ENCODE data around the gene CIPC.

Gene CIPC

DNA sequence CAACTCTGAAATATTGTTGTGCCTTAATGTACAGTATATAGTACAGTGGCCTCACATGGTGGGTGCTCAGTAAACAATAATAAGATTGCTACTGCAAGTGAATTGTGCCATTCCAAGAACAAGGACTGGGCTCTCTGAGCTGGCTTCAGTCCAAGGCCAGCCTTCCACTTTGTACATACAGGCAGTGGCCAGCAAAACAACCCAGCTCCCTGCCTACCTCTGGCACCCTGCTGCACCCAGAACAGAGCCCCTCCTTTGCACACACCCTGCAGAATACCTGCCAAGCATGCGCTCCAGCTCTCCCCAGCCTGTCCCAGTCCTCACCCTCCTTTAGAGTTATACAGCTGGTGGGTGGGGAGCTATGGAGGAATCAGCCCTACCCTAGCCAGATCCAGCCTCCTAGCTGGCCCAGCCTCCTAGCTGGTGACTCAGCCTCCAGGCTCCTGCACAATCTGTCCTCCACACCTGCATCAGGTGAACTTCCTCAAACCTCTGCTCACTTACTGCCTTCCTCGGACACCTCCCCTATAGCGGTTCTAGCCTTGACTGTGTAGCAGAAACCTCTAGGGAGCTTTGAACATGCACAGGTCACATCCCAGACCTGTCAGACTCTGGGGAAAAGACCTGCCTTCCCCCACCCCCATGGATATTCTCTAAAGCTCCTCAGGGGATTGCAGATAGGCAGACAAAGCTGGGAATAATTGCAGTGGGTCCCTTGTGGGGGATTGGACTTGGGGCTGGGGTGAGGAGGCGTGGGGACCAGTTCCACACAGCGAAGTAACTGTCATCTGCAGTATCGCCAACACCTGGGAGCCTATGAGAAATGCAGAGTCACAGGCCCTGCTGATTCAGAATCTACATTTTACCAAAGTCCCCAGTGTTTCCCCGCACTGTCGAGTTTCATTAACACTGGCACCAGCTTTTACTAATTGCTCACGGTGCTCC lies 25.6 kb downstream of the CIPC start:
- no peak overlapping the region for H3K23ac ChIP-seq (ENCODE audit: low read length)
- H2BK120ac ChIP-seq (ENCODE audit: low read depth, low read length) = no peak overlapping the region
- no peak overlapping the region for H2BK15ac ChIP-seq (replicated peaks; ENCODE audit: low read depth)
- peak overlapping the region; percentile 97 for H3K56ac ChIP-seq (ENCODE audit: low read length)
- H4K8ac ChIP-seq (ENCODE audit: low read depth, low read length) = no peak overlapping the region
- H3K4me1 ChIP-seq (ENCODE audit: control insufficient read depth, low read depth, low read length) = peaks cover 5% of the 10 kb centered on the region
- DNase-seq = peak; percentile 64
- H3K27me3 ChIP-seq (ENCODE audit: insufficient read depth, low read length, poor library complexity) = no peaks in the 10 kb centered on the region
- no peak overlapping the region for H3K4ac ChIP-seq (ENCODE audit: low read depth, low read length)
- H3K27ac ChIP-seq (ENCODE audit: low read depth, low read length) = no peak overlapping the region
- H4K5ac ChIP-seq (ENCODE audit: low read length) = no peak overlapping the region
- H3K36me3 ChIP-seq (ENCODE audit: control insufficient read depth, insufficient read depth, low read length) = no peaks in the 10 kb centered on the region
- no peak overlapping the region for H3K4me2 ChIP-seq (ENCODE audit: low read length)
- H3K79me1 ChIP-seq (ENCODE audit: low read length) = no peaks in the 10 kb centered on the region
- H3K18ac ChIP-seq (ENCODE audit: low read length) = no peak overlapping the region
- no CpG with 5 or more reads among the region's 9 CpGs for WGBS (ENCODE audit: extremely low coverage, insufficient coverage, low lambda C conversion rate)
- H3K79me2 ChIP-seq (ENCODE audit: control insufficient read depth, insufficient read depth, low read length) = no peaks in the 10 kb centered on the region
- H2BK5ac ChIP-seq (ENCODE audit: low read length) = no peak overlapping the region
- H2AK5ac ChIP-seq (ENCODE audit: low read length) = no peak overlapping the region
- H3K4me3 ChIP-seq (ENCODE audit: low read length) = no peak overlapping the region
- no peak overlapping the region for H3K9ac ChIP-seq (ENCODE audit: low read length)

DNA sequence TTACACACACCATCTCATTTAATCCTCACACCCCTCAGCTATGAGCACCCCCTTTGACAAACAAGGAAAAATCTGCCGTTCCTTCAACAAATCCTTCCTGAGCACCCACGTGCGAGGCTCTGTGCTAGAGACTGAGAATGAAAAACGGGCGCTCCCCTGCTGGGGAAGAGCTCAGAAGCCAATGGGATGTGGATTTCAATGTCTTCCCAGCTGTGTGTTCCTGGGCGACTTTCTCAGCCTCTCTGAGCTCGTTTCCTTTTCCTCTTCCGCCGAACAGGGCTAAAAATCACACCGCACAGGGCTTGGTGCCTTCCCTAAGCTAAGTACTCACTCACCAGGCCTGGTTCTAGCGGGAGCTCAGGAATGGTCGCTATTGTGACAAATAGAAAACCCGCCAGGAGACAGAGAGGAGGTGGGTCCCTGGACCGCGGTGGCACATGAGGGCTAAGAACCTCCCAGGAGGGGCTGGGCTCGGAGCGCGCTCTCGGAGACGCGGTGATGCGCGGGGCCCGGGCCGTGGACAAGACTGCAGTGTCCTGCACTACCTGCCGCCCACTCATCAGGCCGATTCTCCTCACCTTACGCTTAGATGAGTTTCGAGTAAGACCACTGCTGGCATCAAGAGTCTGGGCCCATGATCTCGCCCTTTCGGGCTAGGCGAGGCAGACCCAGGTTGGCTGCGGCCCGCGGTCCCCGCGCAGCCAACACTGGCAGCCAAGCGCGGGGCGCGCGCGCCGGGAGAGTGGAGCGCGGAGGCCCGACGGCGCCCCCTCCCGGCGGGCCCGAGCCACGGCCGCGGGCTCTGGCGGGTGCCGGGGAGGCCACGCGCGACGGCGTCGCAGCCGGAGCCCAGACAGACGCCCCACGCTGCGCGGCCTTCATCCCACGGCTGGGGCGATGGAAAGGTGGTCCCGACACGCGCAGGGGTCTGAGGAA lies 26.6 kb downstream of the CIPC start:
- Histone ChIP-seq H3K23ac (ENCODE audit: low read length) (no peak overlapping the region), H3K4me3 (ENCODE audit: low read length) (peak overlapping the region; percentile 48), H3K4ac (ENCODE audit: low read depth, low read length) (no peak overlapping the region), H4K5ac (ENCODE audit: low read length) (no peak overlapping the region), H4K8ac (ENCODE audit: low read depth, low read length) (no peak overlapping the region), H3K27ac (ENCODE audit: low read depth, low read length) (no peak overlapping the region), H2BK120ac (ENCODE audit: low read depth, low read length) (no peak overlapping the region), H3K27me3 (ENCODE audit: insufficient read depth, low read length, poor library complexity) (no peaks in the 10 kb centered on the region), H3K18ac (ENCODE audit: low read length) (no peak overlapping the region), H3K4me1 (ENCODE audit: control insufficient read depth, low read depth, low read length) (peaks cover 5% of the 10 kb centered on the region), H3K79me1 (ENCODE audit: low read length) (no peaks in the 10 kb centered on the region), H3K36me3 (ENCODE audit: control insufficient read depth, insufficient read depth, low read length) (no peaks in the 10 kb centered on the region), H3K9ac (ENCODE audit: low read length) (peak overlapping the region; percentile 76), H2BK5ac (ENCODE audit: low read length) (no peak overlapping the region), H3K4me2 (ENCODE audit: low read length) (peak overlapping the region; percentile 89), H2BK15ac (replicated peaks; ENCODE audit: low read depth) (no peak overlapping the region), H3K79me2 (ENCODE audit: control insufficient read depth, insufficient read depth, low read length) (no peaks in the 10 kb centered on the region), H2AK5ac (ENCODE audit: low read length) (no peak overlapping the region), H3K56ac (ENCODE audit: low read length) (peak overlapping the region; percentile 97)
- WGBS (ENCODE audit: extremely low coverage, insufficient coverage, low lambda C conversion rate) = no CpG with 5 or more reads among the region's 73 CpGs
- peak; percentile 71 for DNase-seq

DNA sequence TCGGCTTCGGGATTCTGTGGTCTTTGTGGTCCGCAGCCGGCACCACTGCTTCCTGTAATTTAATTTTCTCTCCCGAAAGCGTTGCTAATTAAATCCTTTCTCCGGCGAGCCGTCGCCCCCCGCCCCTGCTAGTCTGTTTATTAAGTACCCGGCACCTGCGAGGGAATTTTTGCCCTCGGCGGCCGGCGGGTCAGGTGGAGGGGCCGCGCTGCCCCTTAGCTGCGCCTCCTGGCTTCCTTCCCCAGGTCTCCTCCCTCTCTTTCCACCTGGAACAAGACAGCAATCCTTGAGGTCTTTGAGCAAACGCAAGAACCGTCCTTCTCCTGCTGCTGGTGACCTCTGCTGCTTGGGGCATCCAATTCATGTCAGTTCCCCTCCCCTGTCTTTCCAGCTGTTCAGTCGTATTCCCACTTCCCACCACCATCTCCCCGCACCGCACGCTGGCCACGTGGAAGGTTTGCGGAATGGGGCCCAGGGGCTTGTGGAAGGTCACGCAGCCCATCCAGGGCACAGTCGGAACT lies 27.3 kb downstream of the CIPC start:
- Histone ChIP-seq H4K5ac (ENCODE audit: low read length) (no peak overlapping the region), H3K4ac (ENCODE audit: low read depth, low read length) (no peak overlapping the region), H3K4me1 (ENCODE audit: control insufficient read depth, low read depth, low read length) (peaks cover 5% of the 10 kb centered on the region), H2AK5ac (ENCODE audit: low read length) (no peak overlapping the region), H3K27me3 (ENCODE audit: insufficient read depth, low read length, poor library complexity) (no peaks in the 10 kb centered on the region), H3K36me3 (ENCODE audit: control insufficient read depth, insufficient read depth, low read length) (no peaks in the 10 kb centered on the region), H3K9ac (ENCODE audit: low read length) (peak overlapping the region; percentile 58), H3K79me1 (ENCODE audit: low read length) (no peaks in the 10 kb centered on the region), H2BK5ac (ENCODE audit: low read length) (no peak overlapping the region), H2BK15ac (replicated peaks; ENCODE audit: low read depth) (no peak overlapping the region), H3K27ac (ENCODE audit: low read depth, low read length) (no peak overlapping the region), H3K56ac (ENCODE audit: low read length) (peak overlapping the region; percentile 80), H3K18ac (ENCODE audit: low read length) (no peak overlapping the region), H3K79me2 (ENCODE audit: control insufficient read depth, insufficient read depth, low read length) (no peaks in the 10 kb centered on the region), H3K23ac (ENCODE audit: low read length) (no peak overlapping the region), H3K4me3 (ENCODE audit: low read length) (peak overlapping the region; percentile 31), H2BK120ac (ENCODE audit: low read depth, low read length) (no peak overlapping the region), H3K4me2 (ENCODE audit: low read length) (peak overlapping the region; percentile 89), H4K8ac (ENCODE audit: low read depth, low read length) (no peak overlapping the region)
- WGBS (ENCODE audit: extremely low coverage, insufficient coverage, low lambda C conversion rate) = no CpG with 5 or more reads among the region's 30 CpGs
- DNase-seq = peak; percentile 57

DNA sequence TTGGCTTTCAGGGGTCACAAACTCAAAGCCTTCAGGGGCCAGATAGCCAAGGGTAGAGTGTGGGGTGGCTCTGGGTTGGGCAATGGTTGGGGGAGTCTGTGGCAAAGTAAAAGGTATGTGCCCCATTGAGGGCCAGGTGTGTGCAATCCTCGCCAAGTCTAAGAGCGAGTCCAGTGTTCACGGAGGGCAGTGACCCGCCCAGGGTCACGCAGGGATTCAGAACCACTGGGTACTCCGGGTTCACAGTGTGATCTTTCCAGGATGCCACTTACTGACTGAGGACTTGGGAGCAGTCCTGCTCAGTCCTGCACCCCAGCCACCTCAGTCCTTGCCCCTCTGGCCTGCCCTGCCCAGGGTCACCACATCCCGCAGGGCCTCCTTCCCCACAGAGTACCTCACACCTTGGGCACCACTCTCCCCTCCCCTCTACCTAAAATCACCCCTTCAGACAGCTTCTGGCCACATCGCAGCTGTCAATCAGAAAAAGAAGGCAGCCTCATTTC lies 27.8 kb downstream of the CIPC start:
- Histone ChIP-seq H2AK5ac (ENCODE audit: low read length) (no peak overlapping the region), H3K4me3 (ENCODE audit: low read length) (no peak overlapping the region), H3K36me3 (ENCODE audit: control insufficient read depth, insufficient read depth, low read length) (no peaks in the 10 kb centered on the region), H2BK5ac (ENCODE audit: low read length) (no peak overlapping the region), H4K5ac (ENCODE audit: low read length) (no peak overlapping the region), H3K4me1 (ENCODE audit: control insufficient read depth, low read depth, low read length) (peaks cover 5% of the 10 kb centered on the region), H3K9ac (ENCODE audit: low read length) (no peak overlapping the region), H3K27ac (ENCODE audit: low read depth, low read length) (no peak overlapping the region), H4K8ac (ENCODE audit: low read depth, low read length) (no peak overlapping the region), H3K27me3 (ENCODE audit: insufficient read depth, low read length, poor library complexity) (no peaks in the 10 kb centered on the region), H3K79me2 (ENCODE audit: control insufficient read depth, insufficient read depth, low read length) (no peaks in the 10 kb centered on the region), H3K23ac (ENCODE audit: low read length) (no peak overlapping the region), H3K4me2 (ENCODE audit: low read length) (no peak overlapping the region), H2BK120ac (ENCODE audit: low read depth, low read length) (no peak overlapping the region), H3K79me1 (ENCODE audit: low read length) (no peaks in the 10 kb centered on the region), H3K56ac (ENCODE audit: low read length) (peak overlapping the region; percentile 44), H2BK15ac (replicated peaks; ENCODE audit: low read depth) (no peak overlapping the region), H3K18ac (ENCODE audit: low read length) (no peak overlapping the region), H3K4ac (ENCODE audit: low read depth, low read length) (no peak overlapping the region)
- WGBS (ENCODE audit: extremely low coverage, insufficient coverage, low lambda C conversion rate) = no CpG with 5 or more reads among the region's 8 CpGs
- no peak for DNase-seq

DNA sequence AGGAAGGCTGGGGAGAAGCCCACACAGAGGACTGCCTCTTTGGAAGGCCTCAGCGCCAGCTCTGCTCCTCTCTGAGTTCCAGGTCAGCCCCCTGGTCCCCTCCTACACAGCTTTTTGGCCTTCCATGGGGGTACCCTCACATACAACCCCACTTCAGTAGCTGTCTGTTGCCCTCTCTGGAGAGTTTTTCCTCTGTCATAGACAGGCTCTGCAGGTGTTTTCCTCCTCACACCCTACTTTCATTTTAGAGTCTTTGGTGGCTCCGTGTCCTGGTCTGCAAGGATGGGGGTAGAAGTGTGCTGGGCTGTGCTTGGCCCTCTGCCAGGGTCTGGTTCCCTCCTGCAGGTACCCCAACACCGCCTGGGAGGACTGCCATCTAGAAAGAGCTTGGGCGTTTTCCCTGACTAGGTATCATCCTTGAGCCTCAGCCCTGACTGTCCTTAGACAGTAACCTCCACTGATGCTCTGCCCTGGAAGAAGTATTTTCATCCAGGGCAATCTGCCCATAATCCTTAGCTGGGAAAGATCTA lies 28.5 kb downstream of the CIPC start:
- Histone ChIP-seq H3K9ac (ENCODE audit: low read length) (no peak overlapping the region), H3K18ac (ENCODE audit: low read length) (no peak overlapping the region), H3K79me2 (ENCODE audit: control insufficient read depth, insufficient read depth, low read length) (no peaks in the 10 kb centered on the region), H2BK5ac (ENCODE audit: low read length) (no peak overlapping the region), H3K27ac (ENCODE audit: low read depth, low read length) (no peak overlapping the region), H3K4me1 (ENCODE audit: control insufficient read depth, low read depth, low read length) (peaks cover 5% of the 10 kb centered on the region), H2BK15ac (replicated peaks; ENCODE audit: low read depth) (no peak overlapping the region), H3K4ac (ENCODE audit: low read depth, low read length) (no peak overlapping the region), H4K8ac (ENCODE audit: low read depth, low read length) (no peak overlapping the region), H3K36me3 (ENCODE audit: control insufficient read depth, insufficient read depth, low read length) (no peaks in the 10 kb centered on the region), H2AK5ac (ENCODE audit: low read length) (no peak overlapping the region), H3K79me1 (ENCODE audit: low read length) (no peaks in the 10 kb centered on the region), H3K56ac (ENCODE audit: low read length) (no peak overlapping the region), H2BK120ac (ENCODE audit: low read depth, low read length) (no peak overlapping the region), H4K5ac (ENCODE audit: low read length) (no peak overlapping the region), H3K4me2 (ENCODE audit: low read length) (no peak overlapping the region), H3K23ac (ENCODE audit: low read length) (no peak overlapping the region), H3K4me3 (ENCODE audit: low read length) (no peak overlapping the region), H3K27me3 (ENCODE audit: insufficient read depth, low read length, poor library complexity) (no peaks in the 10 kb centered on the region)
- DNase-seq = no peak
- WGBS (ENCODE audit: extremely low coverage, insufficient coverage, low lambda C conversion rate) = no CpG with 5 or more reads among the region's 4 CpGs

Data from mesendoderm (in vitro differentiated cells).